Fibroblast of pulmonary artery (primary cell): ENCODE data around the gene NKAP.

Source experiments
- DNase-seq: peaks from one replicate; pipeline ENCODE4 v3.0.0-alpha.2; 2010; ENCODE audit warnings: low read depth
- H3K4me3 ChIP-seq: replicated peaks from 2 replicates; pipeline ENCODE4 v1.5.1; 2011; ENCODE audit warnings: low read depth, mild to moderate bottlenecking, control low read depth, low read length, moderate library complexity
- CTCF ChIP-seq: IDR thresholded peaks from 2 replicates; pipeline ENCODE4 v1.5.1; 2011; ENCODE audit warnings: mild to moderate bottlenecking, control low read depth, low read length, inconsistent platforms; ENCODE audit errors: missing control alignments

NKAP gene

GRCh38 chrX:119871245-119871598 is 72.3 kb downstream of the NKAP start:
- no peak for TF ChIP-seq CTCF
- no peak for DNase-seq
- peak overlapping the region; percentile 78 for H3K4me3 ChIP-seq
